OCI-LY1 (cell line): ENCODE results near the gene LITAF.
A peak's percentile ranks its signal among the peaks of the same experiment; 100 is the strongest.
"Not testable (repeated sequence)": the region's sequence is repeated elsewhere in the genome, so short reads cannot be mapped to it uniquely, and the experiment has no call there.

ENCODE experiments used
- H2AFZ ChIP-seq: fragments of 200-600 bp; sonication (generic), shearing (Covaris generic); 2 replicates; pipeline ENCODE4 v1.6.0; 2014; ENCODE audit warnings: antibody characterized with exemption, mild to moderate bottlenecking, low read length
- H3F3A ChIP-seq: fragments of 200-600 bp; sonication (generic), shearing (Covaris generic); 2 replicates; pipeline ENCODE4 v1.6.0; 2014; ENCODE audit warnings: mild to moderate bottlenecking, antibody characterized with exemption, low read length, moderate library complexity; ENCODE audit not compliant: insufficient read depth
- H3K27ac ChIP-seq: fragments of 200-600 bp; sonication (generic); 2 replicates; pipeline ENCODE4 v1.5.1; 2014; ENCODE audit warnings: low read length, mixed run types, mild to moderate bottlenecking, low read depth; ENCODE audit not compliant: poor library complexity, severe bottlenecking
- H3K27me3 ChIP-seq: fragments of 200-600 bp; sonication (generic); 2 replicates; pipeline ENCODE4 v1.6.0; 2014; ENCODE audit warnings: antibody characterized with exemption, mild to moderate bottlenecking, low read length, moderate library complexity; ENCODE audit not compliant: insufficient read depth
- H3K36me3 ChIP-seq: fragments of 200-600 bp; sonication (generic); 2 replicates; pipeline ENCODE4 v1.6.1; 2014; ENCODE audit warnings: mild to moderate bottlenecking, antibody characterized with exemption, low read length, moderate library complexity, mixed read lengths; ENCODE audit not compliant: insufficient read depth
- H3K4me1 ChIP-seq: fragments of 200-600 bp; sonication (generic); 2 replicates; pipeline ENCODE4 v1.5.1; 2014; ENCODE audit warnings: mild to moderate bottlenecking, low read length, moderate library complexity; ENCODE audit not compliant: insufficient read depth, severe bottlenecking
- H3K4me2 ChIP-seq: fragments of 200-600 bp; sonication (generic), shearing (Covaris generic); 2 replicates; pipeline ENCODE4 v1.6.1; 2014; ENCODE audit warnings: low read length
- H3K4me3 ChIP-seq: fragments of 200-600 bp; sonication (generic); 2 replicates; pipeline ENCODE4 v1.5.1; 2014; ENCODE audit warnings: low read length, low read depth, mild to moderate bottlenecking, mixed read lengths; ENCODE audit not compliant: poor library complexity, severe bottlenecking
- H3K79me2 ChIP-seq: fragments of 200-600 bp; shearing (Covaris generic); 2 replicates; pipeline ENCODE4 v1.6.1; 2016; ENCODE audit warnings: mixed run types, low read length, mixed read lengths; ENCODE audit not compliant: insufficient read depth
- H3K9ac ChIP-seq: fragments of 200-600 bp; sonication (generic), shearing (Covaris generic); 2 replicates; pipeline ENCODE4 v1.6.1; 2014; ENCODE audit warnings: mild to moderate bottlenecking, low read length, mixed read lengths
- H3K9me2 ChIP-seq: fragments of 200-600 bp; sonication (generic), shearing (Covaris generic); 2 replicates; pipeline ENCODE4 v1.6.1; 2014; ENCODE audit warnings: low read depth, mild to moderate bottlenecking, low read length, mixed read lengths
- H3K9me3 ChIP-seq: fragments of 200-600 bp; shearing (Covaris generic); 2 replicates; pipeline ENCODE4 v1.6.1; 2014; ENCODE audit warnings: low read length, mixed read lengths
- H4K20me1 ChIP-seq: fragments of 200-600 bp; sonication (generic), shearing (Covaris generic); 2 replicates; pipeline ENCODE4 v1.6.0; 2016; ENCODE audit warnings: mild to moderate bottlenecking, low read length; ENCODE audit not compliant: insufficient read depth
- EZH2 ChIP-seq: fragments of 200-600 bp; sonication (generic), shearing (Covaris generic); IDR thresholded peaks from 2 replicates; pipeline ENCODE4 v1.8.0; 2017; ENCODE audit warnings: borderline replicate concordance, mixed run types, mild to moderate bottlenecking, antibody characterized with exemption, low read length, moderate library complexity, mixed read lengths
- TF ChIP-seq, protein P1 (sequence below): fragments of 200-600 bp; sonication (generic), shearing (Covaris generic); IDR thresholded peaks from 2 replicates; pipeline ENCODE4 v1.5.1; 2017; ENCODE audit warnings: mild to moderate bottlenecking, antibody characterized with exemption, low read length, moderate library complexity, mixed read lengths

The LITAF gene

DNA sequence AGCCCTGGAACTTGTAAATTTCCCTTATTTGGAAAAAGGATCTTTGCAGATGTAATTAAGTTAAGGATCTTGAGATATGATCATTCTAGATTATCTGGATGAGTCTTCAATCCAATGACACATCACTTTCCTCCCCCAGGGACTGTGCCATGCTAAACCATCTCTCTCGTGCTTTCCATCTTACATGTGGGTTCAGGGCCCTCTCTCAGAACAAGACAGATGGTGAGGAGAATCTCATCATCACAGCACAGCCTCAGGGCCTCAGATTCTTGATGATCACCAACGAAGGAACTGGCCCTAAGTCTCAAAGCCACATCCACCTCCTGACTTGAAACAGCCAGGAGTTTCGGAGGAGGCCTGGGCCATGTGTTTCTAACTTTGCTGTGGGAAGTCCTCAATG is 78.7 kb downstream of the LITAF start:
- no peak overlapping the region for H3K27ac ChIP-seq
- H3K79me2 ChIP-seq = no peaks in the 10 kb centered on the region
- no peak overlapping the region for H3K4me2 ChIP-seq
- H3K9me3 ChIP-seq = no peaks in the 10 kb centered on the region
- H3K4me1 ChIP-seq = peaks cover 25% of the 10 kb centered on the region
- no peak overlapping the region for H2AFZ ChIP-seq
- no peaks in the 10 kb centered on the region for H3K9me2 ChIP-seq
- H4K20me1 ChIP-seq = no peaks in the 10 kb centered on the region
- H3F3A ChIP-seq = no peaks in the 10 kb centered on the region
- no peak for TF ChIP-seq EZH2
- TF ChIP-seq, protein P1, sequence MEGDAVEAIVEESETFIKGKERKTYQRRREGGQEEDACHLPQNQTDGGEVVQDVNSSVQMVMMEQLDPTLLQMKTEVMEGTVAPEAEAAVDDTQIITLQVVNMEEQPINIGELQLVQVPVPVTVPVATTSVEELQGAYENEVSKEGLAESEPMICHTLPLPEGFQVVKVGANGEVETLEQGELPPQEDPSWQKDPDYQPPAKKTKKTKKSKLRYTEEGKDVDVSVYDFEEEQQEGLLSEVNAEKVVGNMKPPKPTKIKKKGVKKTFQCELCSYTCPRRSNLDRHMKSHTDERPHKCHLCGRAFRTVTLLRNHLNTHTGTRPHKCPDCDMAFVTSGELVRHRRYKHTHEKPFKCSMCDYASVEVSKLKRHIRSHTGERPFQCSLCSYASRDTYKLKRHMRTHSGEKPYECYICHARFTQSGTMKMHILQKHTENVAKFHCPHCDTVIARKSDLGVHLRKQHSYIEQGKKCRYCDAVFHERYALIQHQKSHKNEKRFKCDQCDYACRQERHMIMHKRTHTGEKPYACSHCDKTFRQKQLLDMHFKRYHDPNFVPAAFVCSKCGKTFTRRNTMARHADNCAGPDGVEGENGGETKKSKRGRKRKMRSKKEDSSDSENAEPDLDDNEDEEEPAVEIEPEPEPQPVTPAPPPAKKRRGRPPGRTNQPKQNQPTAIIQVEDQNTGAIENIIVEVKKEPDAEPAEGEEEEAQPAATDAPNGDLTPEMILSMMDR = no peak
- H3K9ac ChIP-seq = no peak overlapping the region
- H3K4me3 ChIP-seq = no peak overlapping the region
- H3K27me3 ChIP-seq = no peaks in the 10 kb centered on the region
- no peaks in the 10 kb centered on the region for H3K36me3 ChIP-seq

DNA sequence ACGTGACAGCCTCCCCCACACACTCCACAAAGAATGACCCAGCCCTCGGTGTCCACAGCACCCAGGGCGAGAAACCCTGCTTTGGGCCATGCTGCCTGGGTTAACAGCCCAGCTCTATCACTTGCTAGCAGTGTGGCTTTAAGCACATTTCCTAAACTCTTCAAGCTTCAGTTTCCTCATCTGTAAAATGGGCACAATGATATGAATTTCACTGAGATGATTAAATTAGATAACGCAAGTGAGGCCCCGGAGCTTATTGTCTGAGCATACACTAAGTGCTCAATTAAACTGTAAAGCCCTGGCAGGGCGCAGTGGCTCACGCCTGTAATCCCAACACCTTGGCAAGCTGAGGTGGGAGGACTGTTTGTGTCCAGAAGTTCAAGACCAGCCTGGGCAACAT is 79.4 kb downstream of the LITAF start:
- Histone ChIP-seq H3K9me3 (no peaks in the 10 kb centered on the region), H3K4me1 (peaks cover 25% of the 10 kb centered on the region), H3K4me2 (no peak overlapping the region; the same call in 1 of the 2 replicates), H3K36me3 (no peaks in the 10 kb centered on the region), H2AFZ (no peak overlapping the region), H3K4me3 (no peak overlapping the region), H3K27me3 (no peaks in the 10 kb centered on the region), H4K20me1 (no peaks in the 10 kb centered on the region), H3K27ac (no peak overlapping the region), H3F3A (no peaks in the 10 kb centered on the region), H3K79me2 (no peaks in the 10 kb centered on the region), H3K9ac (no peak overlapping the region), H3K9me2 (no peaks in the 10 kb centered on the region)
- TF ChIP-seq EZH2 = no peak
- TF ChIP-seq, protein P1 = no peak; the same call in 1 of the 2 replicates

DNA sequence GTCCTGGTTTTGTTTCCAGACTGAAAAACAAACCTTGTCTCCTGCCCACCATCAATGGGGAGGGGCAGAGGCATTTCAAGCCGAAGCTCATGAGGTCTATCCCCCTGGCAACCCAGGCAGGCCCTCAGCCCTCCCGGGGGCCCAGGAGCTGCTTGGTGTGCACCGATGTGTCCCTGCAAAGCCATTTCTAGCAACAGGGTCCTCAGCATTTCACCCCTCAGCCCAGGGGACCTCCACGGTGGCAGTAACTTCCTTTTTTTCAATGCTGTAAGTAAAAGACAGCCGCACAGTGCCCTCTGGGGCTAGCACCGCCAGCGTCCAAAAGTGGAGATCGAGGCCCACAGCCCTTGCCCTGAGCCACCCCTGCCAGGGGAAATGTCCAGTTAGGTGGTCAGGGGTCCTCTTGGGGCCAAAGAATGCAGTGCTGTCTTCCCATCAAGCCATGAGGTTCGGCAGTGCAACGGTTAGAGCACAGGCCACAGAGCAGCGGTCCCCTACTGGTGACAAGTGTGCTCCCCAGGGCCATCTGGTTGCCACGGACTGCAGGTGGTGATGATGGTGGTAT is 79.9 kb downstream of the LITAF start:
- Histone ChIP-seq H2AFZ (peak overlapping the region; percentile 95), H3K4me2 (peak overlapping the region; percentile 62), H3K36me3 (no peaks in the 10 kb centered on the region), H3F3A (no peaks in the 10 kb centered on the region), H3K9ac (peak overlapping the region; percentile 44; the same call in 1 of the 2 replicates), H3K27me3 (no peaks in the 10 kb centered on the region), H4K20me1 (no peaks in the 10 kb centered on the region), H3K79me2 (no peaks in the 10 kb centered on the region), H3K9me2 (no peaks in the 10 kb centered on the region), H3K27ac (peak overlapping the region; percentile 75), H3K4me1 (peaks cover 25% of the 10 kb centered on the region), H3K9me3 (no peaks in the 10 kb centered on the region), H3K4me3 (peak overlapping the region; percentile 17)
- TF ChIP-seq, protein P1 = peak; percentile 71
- no peak for TF ChIP-seq EZH2

DNA sequence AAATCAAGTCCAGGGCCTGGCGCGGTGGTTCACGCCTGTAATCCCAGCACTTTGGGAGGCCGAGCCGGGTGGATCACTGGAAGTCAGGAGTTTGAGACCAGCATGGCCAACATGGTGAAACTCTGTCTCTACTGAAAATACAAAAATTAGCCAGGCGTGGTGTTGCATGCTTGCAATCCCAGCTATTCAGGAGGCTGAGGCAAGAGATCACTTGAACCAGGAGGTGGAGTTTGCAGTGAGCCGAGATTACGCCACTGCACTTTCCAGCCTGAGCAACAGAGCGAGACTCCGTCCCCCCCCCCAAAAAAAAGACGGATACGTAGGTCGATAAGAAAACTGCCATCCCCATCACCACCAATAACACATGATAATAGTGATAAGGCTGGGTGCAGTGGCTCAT is 82.5 kb downstream of the LITAF start:
- H4K20me1 ChIP-seq, H3F3A ChIP-seq, H3K9me3 ChIP-seq, H3K9ac ChIP-seq, H3K4me3 ChIP-seq, H3K4me2 ChIP-seq, H3K36me3 ChIP-seq, H2AFZ ChIP-seq, H3K79me2 ChIP-seq, H3K27ac ChIP-seq, H3K9me2 ChIP-seq, H3K27me3 ChIP-seq: not testable (repeated sequence)
- peaks cover 25% of the 10 kb centered on the region for H3K4me1 ChIP-seq
